IPS-15b (cell line): ENCODE results near the gene GDF7.

Source experiments
- H3K27me3 ChIP-seq: one replicate; pipeline ENCODE4 v1.6.1; 2013; ENCODE audit warnings: low read length; ENCODE audit not compliant: control insufficient read depth, insufficient read depth
- H3K36me3 ChIP-seq: one replicate; pipeline ENCODE4 v1.6.1; 2013; ENCODE audit warnings: low read length; ENCODE audit not compliant: control insufficient read depth, insufficient read depth
- H3K4me1 ChIP-seq: one replicate; pipeline ENCODE4 v1.6.1; 2013; ENCODE audit warnings: mild to moderate bottlenecking, low read length; ENCODE audit not compliant: control insufficient read depth, insufficient read depth
- H3K4me3 ChIP-seq: one replicate; pipeline ENCODE4 v1.5.1; 2013; ENCODE audit warnings: low read depth, low read length
- H3K9ac ChIP-seq: one replicate; pipeline ENCODE4 v1.6.1; 2013; ENCODE audit warnings: low read depth, mild to moderate bottlenecking, low read length
- H3K9me3 ChIP-seq: one replicate; pipeline ENCODE4 v1.6.1; 2013; ENCODE audit warnings: mild to moderate bottlenecking, low read length; ENCODE audit not compliant: control insufficient read depth, insufficient read depth

GDF7 gene

DNA sequence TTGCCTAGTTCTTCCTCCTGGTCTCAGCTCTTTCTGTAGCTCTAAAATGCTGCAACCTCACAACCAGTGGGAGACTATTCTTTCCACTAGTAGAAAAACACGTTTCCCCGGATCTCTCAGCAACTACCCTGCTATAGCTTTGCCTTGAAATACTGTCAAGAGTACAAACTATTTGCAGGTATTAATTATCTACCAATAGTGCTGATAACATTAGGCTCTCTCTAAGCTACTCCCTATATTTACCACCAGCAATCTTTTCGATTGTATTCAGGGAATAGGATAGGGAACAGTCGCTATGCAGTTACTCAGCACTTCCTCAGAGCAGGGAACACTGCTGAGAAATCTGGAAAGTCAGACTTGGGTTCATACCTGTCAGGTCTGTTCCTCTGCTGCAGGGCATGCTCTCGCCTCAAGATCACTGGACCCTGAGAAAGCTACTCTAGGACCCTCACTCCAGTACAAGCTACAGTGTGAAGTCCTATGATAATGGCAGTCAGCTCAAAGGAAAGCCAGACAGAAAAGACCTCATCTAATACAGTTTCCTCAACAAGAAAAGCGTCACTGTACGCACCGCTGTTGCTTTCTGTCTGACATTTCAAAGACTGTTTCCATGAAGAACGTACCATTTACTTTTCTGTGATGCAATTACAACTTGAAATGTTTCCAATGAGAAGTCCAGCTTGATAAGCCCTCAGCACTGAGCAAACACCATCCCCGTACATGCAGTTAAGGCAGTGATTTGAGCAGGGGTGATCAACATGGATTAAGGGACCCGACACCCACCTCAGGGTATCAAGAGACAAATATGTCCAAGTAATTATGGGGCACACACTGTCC, 22.7 kb downstream of the GDF7 start:
- no peaks in the 10 kb centered on the region for H3K27me3 ChIP-seq
- no peak overlapping the region for H3K9ac ChIP-seq
- H3K36me3 ChIP-seq: no peaks in the 10 kb centered on the region
- H3K4me1 ChIP-seq: no peaks in the 10 kb centered on the region
- no peak overlapping the region for H3K4me3 ChIP-seq
- no peaks in the 10 kb centered on the region for H3K9me3 ChIP-seq

DNA sequence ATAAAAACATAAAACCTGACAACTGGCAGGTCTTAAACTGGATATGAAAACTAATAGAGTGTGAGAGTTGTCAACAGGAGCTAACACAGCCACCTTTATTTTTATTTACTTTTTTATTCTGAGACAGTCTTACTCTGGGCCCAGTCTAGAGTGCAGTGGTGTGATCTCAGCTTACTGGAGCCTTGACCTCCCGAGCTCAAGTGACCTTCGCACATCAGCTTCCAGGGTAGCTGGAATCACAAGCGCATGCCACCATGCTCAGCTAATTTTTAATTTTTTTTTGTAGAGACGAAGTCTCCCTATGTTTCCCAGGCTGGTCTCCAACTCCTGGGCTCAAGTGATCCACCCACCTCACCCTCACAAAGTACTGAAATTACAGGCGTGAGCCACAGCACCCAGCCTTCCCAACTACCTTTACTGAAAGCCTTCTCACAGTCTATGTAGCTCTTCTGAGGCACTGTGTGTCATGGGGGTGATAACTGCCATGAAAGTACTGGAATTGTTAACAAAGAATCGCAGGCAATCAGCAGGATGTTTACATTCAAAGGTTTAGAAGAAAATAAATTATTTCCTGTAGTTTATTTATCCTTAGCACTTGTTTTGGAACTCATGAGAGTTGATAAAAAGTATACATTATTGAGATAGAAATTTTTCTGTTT, 24.3 kb downstream of the GDF7 start:
- Histone ChIP-seq H3K4me1 (no peaks in the 10 kb centered on the region), H3K4me3 (no peak overlapping the region), H3K27me3 (no peaks in the 10 kb centered on the region), H3K9me3 (no peaks in the 10 kb centered on the region), H3K36me3 (no peaks in the 10 kb centered on the region), H3K9ac (no peak overlapping the region)

DNA sequence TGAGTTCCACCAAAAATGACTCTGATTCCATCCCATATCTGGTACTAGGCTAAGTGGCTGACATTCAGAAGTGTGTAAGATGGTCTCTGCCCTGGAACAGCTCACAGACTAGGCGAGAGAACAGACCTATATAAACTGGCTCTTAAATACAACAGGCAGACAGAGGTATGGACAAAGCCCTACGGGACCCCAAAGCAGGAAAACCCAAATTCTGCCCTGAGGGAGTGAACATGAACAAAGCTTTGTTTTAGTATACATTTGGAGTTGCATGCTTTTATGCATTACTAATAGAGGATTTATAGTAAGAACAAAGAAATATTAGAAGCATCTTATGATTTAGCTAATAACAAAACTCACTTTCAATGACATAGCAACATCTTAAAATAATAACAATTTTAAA, 25.1 kb downstream of the GDF7 start:
- no peaks in the 10 kb centered on the region for H3K4me1 ChIP-seq
- H3K27me3 ChIP-seq: no peaks in the 10 kb centered on the region
- no peaks in the 10 kb centered on the region for H3K9me3 ChIP-seq
- H3K4me3 ChIP-seq: no peak overlapping the region
- no peak overlapping the region for H3K9ac ChIP-seq
- H3K36me3 ChIP-seq: no peaks in the 10 kb centered on the region

DNA sequence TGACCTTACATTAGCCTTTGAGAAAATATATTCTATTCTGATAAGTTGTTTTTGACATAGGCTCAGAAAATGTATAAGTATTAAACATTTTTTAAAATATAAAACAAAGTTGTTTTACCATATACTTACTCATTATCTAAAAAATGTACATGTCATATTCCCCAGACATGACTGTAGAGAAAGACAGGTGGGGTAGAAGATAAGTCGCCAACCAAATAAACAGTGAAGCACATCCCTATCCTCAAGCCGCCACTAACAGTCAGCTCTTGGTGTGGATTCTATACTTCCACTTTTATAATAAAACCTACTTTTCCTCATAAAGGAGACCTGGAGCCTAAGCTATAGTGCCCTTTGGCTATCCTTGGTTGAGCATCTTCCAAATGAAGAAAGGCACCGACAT, 26.4 kb downstream of the GDF7 start:
- H3K9me3 ChIP-seq: no peaks in the 10 kb centered on the region
- H3K4me1 ChIP-seq: no peaks in the 10 kb centered on the region
- no peak overlapping the region for H3K9ac ChIP-seq
- H3K27me3 ChIP-seq: no peaks in the 10 kb centered on the region
- no peak overlapping the region for H3K4me3 ChIP-seq
- H3K36me3 ChIP-seq: no peaks in the 10 kb centered on the region

DNA sequence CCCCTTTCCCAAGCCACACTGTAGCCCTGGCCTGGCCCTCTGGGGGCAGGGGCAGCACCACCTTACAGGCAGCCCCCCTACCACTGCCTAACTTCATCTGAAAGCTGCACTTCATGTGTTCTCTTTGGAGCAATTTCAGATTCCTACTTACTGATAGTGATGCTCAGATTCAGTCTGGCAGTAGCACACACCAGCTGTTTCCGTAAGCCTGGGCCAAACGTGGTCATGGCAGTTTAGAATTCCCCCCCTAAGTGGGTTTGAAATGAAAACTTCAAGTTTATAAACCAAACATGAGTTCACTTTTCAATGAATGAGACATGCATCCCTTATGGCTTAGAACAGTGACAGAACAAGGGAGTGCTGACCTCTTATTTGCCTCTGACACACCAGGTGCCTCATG, 29.4 kb downstream of the GDF7 start:
- no peak overlapping the region for H3K4me3 ChIP-seq
- H3K9ac ChIP-seq: no peak overlapping the region
- no peaks in the 10 kb centered on the region for H3K36me3 ChIP-seq
- H3K4me1 ChIP-seq: no peaks in the 10 kb centered on the region
- H3K9me3 ChIP-seq: no peaks in the 10 kb centered on the region
- H3K27me3 ChIP-seq: no peaks in the 10 kb centered on the region

DNA sequence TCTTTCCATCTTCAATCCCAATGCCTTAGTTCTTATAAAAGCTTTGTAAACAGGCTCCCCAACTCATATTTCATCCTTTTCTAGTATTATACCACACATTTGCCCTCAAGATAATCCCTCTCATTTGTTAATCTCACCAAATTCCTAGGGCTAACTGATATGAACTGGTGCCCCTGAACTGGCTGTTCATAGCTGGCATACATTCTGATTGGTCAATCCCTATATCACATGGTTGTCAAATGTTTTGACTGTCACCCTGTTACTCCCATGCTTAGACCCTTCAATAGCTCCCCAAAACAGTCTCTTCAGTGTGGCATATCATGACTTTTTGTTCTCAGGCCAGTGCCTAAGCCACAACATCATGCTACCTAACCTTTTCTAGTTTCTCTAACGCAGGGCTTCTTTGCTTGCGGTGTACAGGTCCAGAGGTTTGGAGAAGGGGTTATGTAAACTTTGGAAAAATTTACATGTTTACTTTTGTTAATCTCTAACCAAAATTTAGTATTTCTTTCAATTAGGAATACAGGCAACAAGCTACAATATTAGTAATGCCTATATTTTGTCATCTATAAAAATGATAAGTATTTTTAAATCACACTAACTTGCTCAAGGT, 30.5 kb downstream of the GDF7 start:
- Histone ChIP-seq H3K27me3 (no peaks in the 10 kb centered on the region), H3K4me1 (no peaks in the 10 kb centered on the region), H3K36me3 (no peaks in the 10 kb centered on the region), H3K9ac (no peak overlapping the region), H3K4me3 (no peak overlapping the region), H3K9me3 (no peaks in the 10 kb centered on the region)

DNA sequence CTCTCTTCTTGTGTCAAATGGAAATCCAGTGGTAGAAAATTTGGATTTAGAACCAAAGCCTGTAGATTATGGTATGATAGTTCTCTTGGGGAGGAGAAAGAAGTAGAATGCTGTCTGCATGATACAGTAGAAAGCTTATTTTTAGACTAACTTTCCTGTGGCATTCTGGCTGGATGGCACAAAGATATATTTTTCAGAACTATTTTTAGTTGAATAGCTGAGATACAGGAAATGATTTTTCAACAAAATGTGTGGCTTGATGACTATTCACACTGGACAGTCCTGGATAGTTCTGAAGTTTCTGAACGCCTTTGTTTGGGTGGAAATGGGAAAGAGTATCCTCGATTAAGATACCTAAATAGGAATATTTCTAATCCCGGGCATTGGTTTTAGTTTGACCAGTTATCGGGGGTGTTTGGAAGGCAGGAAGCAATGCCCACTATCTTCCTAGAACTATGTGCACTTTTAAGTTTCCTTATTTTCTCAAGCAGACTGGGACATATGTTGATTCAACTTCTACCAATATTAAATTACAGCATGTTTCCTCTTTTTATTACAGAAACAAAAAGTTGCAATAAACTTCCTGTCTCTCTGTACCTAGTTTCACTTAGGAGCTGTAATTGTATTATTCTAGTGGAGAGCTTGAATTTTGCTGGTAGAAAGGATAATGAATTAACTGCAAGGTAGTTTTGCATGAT, 32.1 kb downstream of the GDF7 start:
- no peaks in the 10 kb centered on the region for H3K36me3 ChIP-seq
- no peak overlapping the region for H3K4me3 ChIP-seq
- H3K4me1 ChIP-seq: no peaks in the 10 kb centered on the region
- H3K9ac ChIP-seq: no peak overlapping the region
- no peaks in the 10 kb centered on the region for H3K9me3 ChIP-seq
- no peaks in the 10 kb centered on the region for H3K27me3 ChIP-seq

DNA sequence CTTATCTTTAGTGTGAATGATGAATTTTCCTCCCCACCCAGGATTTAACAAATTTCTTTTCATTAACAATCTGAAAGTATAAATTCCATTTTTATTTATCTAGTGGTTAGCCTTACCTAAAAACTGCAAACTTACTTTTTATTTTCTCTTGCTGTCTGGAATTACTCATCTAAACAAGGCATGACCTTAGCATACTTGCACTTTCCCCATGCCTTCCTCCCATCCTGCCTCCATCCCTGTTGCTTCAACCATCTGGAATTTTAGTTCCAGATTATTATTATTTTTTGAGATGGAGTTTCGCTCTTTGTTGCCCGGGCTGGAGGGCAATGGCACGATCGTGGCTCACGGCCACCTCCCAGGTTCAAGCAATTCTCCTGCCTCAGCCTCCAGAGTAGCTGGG, 35.6 kb downstream of the GDF7 start:
- H3K4me3 ChIP-seq: no peak overlapping the region
- H3K27me3 ChIP-seq: no peaks in the 10 kb centered on the region
- H3K9me3 ChIP-seq: no peaks in the 10 kb centered on the region
- H3K9ac ChIP-seq: no peak overlapping the region
- peaks cover under 1% of the 10 kb centered on the region for H3K4me1 ChIP-seq
- no peaks in the 10 kb centered on the region for H3K36me3 ChIP-seq

DNA sequence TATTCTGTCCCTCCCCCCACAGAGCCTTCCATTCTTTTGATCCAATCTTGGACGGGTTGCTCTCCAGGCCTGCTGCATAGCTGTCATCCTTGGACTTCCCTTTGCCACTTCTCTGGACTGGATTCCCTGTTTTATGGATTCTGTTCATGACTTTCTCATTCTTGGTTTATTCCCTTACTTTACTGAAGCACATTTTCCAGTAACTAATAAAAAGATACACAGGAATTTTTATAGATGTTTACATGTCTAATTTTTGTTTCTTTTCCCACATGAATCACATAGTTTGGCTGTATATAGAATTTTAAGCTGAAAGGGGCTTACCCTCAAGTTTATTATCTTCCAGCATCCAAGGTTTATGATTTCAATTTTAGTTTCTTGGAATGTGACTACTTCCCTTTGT, 37.9 kb downstream of the GDF7 start:
- H3K9me3 ChIP-seq: no peaks in the 10 kb centered on the region
- no peaks in the 10 kb centered on the region for H3K27me3 ChIP-seq
- no peak overlapping the region for H3K9ac ChIP-seq
- peaks cover 3% of the 10 kb centered on the region for H3K4me1 ChIP-seq
- no peak overlapping the region for H3K4me3 ChIP-seq
- no peaks in the 10 kb centered on the region for H3K36me3 ChIP-seq

DNA sequence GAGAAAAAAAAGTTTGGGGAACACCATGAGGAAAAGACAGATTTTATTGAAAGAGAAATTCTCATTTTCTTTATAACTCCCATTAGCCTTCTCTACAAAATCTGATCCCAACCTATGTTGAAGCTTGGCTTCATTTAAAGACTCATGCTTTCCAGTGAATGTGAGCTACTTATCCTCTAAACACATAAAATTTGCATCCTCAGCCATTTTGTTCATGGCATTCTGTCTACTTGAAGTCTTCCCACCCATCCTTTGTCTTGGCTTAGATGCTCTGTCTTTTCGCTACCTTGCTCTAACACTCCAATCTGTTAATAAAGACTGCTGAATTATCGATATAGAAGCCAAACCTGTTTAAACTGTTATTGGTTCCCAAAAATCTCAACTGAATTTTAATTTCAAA, 39.3 kb downstream of the GDF7 start:
- H3K4me3 ChIP-seq: no peak overlapping the region

DNA sequence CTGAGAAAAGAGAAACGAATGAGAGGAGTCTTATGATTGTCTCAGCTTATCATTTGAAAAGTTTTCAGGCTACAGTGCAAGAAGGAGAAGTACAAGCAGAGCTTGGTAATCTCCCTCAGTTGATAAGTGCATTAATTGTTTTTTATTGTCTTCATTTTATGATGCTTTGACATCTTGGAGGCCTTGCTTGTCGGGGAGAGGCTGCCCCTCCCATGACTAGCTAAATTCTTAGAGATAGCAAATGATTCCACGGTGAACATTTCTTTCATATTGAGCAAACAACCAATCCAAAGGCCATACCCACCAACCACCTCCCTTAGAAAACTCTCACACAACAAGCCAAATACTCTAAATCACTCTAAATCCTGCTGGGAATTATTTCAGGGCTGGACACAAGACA, 39.8 kb downstream of the GDF7 start:
- peaks cover 3% of the 10 kb centered on the region for H3K4me1 ChIP-seq
- no peaks in the 10 kb centered on the region for H3K36me3 ChIP-seq
- H3K27me3 ChIP-seq: no peaks in the 10 kb centered on the region
- no peaks in the 10 kb centered on the region for H3K9me3 ChIP-seq
- no peak overlapping the region for H3K9ac ChIP-seq
- no peak overlapping the region for H3K4me3 ChIP-seq

More for the DNA sequence above, 39.3 kb downstream of the GDF7 start:
- Histone ChIP-seq H3K36me3 (no peaks in the 10 kb centered on the region), H3K4me1 (peaks cover 3% of the 10 kb centered on the region), H3K9ac (no peak overlapping the region), H3K27me3 (no peaks in the 10 kb centered on the region), H3K9me3 (no peaks in the 10 kb centered on the region)
